Suprapubic skin (tissue), 3 donors: ENCODE results near the gene WDR77.

ENCODE experiments used
- CTCF ChIP-seq, 2 donors: fragments of 200-600 bp in 1 of 2; fragments of 450-650 bp in 1 of 2; sonication (generic) in 1 of 2; IDR thresholded peaks; one replicate each; pipeline ENCODE4 v1.5.1; 2016 to 2019; ENCODE audit warnings: antibody characterized with exemption in 2 of 2, mild to moderate bottlenecking in 1 of 2, moderate library complexity in 1 of 2
- EP300 ChIP-seq: sonication (generic); formaldehyde crosslinking; IDR thresholded peaks from one replicate; pipeline ENCODE4 v1.6.1; 2017; ENCODE audit warnings: antibody characterized with exemption

DNA sequence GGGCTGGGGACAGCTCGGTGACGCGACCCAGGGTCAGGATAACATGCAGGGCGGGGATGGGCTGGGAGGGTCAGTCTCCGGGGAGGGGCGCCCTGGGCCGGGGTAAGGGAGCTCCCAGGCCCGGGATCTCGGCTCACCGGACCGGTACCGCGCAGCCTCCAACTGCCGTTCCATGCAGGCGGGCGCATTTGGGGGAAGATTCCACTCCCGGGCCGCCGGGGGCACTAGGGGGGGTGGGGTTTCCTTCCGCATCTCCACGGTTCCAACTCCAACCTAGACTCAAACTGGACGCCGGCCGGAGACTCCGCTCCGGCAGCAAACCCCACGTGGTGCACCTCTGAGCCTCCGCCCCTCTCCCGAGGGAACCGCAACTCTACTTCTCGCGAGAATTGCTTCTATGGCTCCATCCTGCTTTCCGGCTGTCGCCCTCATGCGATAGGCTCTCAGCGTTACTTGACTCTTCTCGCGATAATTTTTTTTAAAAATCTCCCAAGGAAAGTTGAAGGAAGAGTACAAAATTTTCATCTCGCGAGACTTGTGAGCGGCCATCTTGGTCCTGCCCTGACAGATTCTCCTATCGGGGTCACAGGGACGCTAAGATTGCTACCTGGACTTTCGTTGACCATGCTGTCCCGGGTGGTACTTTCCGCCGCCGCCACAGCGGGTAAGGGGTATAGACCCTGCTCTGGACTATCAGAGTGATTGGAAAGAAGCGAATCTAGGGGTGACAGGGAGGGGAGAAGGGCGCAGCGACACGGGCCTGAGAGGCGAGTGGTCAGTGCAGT, at the start of gene WDR77, which contains the start of gene ATP5PB:
- TF ChIP-seq CTCF (IDR thresholded peaks at IDR 0.05) (no peak), EP300 (no peak)
